SKM-1 (cell line): ENCODE results near the gene ADGRA1.

ENCODE experiments used
- DNase-seq: peaks from one replicate; lab custom pipeline; 2025; ENCODE audit not compliant: unreplicated experiment; lab: John Stamatoyannopoulos, UW

The ADGRA1 gene

GRCh38 chr10:133056001-133056400 is 31.7 kb upstream of the ADGRA1 start:
- no peak for DNase-seq

- no peak for DNase-seq
These were observed 31.0 kb upstream of the ADGRA1 start for GRCh38 chr10:133056651-133057178.

DNA sequence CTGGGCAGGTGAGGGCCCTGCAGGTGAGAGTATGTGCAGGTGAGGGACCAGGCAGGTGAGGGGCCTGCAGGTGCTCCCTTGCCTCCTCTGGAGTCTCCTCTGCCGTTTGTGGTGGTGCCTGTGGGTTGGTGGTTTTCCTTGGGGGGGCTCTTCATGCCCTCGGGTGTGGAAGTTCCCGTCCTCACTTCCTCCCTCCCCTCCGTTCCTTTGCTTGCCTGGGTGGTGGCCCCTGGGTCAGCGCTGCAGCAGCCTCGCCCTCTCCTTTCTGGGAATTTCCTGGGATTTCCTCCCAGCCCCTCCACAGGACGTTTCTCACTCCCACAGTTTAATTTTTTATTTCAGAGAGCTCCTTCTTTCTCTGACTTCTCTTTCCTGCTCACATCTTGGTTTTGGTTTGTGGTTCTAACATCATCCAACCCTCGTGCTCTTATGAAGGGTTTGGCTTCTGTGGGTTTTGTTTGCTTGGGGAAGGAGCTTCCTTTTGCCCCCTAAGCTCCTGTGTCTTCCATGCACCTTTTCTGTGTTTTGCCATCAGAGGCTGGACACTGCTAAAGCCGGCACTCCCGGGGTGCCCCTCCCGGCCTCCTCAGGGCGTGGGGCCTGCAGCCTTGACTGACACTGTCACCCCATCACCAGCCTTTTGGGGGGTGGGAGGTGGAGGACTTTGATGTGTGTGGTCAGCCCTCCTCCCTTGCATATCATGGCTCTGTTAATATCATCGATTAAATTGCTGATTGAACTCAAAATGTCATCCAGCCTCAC is 29.2 kb upstream of the ADGRA1 start:
- no peak for DNase-seq

DNA sequence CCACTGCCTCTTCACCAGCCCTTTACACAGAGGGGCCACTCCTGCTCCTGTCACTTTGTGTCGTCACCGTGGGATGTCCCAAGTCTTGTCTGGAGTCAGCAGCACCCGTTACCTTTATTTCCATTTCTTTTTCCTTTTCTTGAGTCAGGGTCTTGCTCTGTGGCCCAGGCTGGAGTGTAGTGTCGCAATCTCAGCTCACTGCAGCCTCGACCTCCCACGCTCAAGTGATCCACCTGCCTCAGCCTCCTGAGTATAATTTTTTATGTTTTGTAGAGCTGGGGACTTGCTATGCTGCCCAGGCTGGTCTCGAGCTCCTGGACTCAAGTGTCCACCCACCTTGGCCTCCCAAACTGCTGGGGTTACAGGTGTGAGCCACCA is 28.6 kb upstream of the ADGRA1 start:
- DNase-seq: no peak

DNA sequence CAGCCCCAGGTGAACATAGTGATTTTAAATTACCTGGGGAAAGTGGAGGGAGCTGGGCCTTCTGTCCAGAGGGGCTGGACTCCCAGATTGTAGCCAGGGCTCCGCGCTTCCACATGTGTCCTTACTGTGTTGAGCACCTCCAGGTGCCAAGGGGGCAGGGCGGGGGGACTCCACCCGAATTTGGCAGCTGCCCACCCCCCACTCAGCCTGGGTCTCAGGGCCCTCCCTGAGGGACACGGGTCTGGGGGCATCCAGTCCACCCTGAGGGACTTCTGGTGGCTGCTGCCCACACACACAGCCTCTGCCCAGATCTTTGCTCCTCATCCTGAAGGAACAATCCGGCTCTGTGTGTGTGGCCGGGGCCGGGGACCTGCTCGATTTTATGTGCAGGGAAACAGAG is 28.2 kb upstream of the ADGRA1 start:
- DNase-seq: no peak

DNA sequence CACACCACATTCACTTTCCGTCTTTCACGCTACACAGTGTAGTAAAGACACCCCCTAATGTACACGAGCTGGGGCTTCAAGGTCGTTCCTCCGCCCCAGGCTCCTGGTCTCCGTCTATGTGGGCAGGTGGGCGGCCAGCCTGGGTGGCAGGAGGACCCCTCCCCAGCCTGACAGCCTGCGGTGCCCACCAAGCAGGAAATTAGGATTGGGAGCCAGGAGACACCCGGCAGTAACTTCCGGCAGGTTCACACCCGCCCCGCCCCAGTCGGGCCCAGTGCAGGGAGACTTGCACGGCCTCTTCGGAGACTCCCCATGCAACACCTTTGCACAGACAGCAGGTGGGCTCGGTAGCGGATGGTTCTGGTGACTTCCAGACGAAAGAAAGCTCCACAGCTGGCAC is 27.7 kb upstream of the ADGRA1 start:
- DNase-seq: no peak

DNA sequence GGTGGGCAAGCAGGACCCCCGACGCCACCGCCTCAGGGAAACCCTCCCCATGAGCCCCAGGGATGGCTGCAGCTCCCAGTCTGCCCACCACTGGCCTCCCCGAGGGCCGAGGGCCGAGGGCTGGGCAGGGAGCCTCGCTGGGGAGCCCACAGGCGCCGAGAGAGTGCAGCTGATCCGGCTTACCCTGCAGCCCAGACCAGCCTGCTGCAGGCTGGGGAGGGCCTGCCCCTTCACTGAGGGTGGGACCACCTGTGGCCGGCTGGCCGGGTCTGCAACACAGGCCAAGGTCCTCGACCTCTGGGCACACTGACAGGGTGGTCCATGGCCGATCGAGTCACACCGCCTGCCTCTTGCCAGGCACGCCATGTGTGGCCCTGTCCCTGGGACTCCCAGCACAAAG is 27.3 kb upstream of the ADGRA1 start:
- DNase-seq: no peak

- no peak for DNase-seq
These were observed 26.8 kb upstream of the ADGRA1 start for GRCh38 chr10:133060881-133061280.

DNA sequence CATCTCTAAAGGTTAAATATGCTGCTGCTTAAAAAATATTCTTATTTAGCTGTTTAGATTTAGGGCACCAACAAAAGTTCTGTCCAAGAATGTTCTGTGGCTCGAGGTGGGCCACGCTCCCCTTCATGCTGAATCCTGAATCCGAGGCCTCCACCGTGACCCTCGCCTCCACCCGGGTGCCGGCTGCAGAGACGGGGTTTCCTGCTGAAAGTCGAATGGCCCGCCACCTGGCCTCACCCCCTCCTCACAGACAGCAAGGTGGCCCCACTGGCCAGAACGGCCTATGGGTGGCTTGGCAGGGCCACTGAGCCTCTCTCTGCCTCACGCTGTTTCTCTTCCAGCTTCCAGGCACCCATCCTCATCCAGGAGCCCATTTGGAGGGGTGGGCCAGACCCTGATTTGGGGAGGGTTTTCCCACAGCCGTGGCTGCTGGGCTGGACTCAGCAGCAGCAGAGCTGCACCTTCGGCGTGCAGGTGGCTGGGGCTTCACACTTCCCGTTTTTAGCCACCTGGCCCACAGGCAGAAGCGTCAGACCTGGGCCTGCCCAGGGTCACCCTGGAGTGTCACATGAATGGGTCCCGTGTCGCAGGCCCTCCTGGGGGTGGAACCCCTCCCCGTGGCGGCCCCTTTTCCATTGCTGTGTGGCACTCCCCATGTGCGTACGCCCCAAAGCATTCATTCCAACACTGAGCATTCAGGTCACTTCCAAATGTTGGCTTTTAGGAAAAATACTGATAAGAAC is 26.3 kb upstream of the ADGRA1 start:
- no peak for DNase-seq

DNA sequence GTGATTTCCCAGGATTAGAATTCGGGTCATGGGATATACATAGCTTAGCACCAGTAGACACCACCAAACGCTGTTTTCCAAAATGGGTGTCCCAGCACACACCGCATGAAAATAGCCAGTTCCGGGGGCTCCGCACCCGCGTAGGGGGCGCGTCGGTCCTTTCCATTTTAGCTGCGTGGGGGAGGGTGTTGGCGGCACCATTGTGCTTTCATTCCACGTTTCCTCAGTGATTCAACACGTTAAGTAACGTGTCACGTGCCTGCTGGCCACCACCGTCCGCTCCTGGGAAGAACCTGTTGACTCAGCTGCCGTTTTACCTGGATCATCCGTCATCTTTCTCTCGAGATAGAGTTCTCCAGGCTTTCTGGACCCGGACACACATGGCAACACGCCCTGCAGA is 25.6 kb upstream of the ADGRA1 start:
- DNase-seq: no peak

- no peak for DNase-seq
These were observed 25.1 kb upstream of the ADGRA1 start for GRCh38 chr10:133062635-133063034.

- DNase-seq: no peak
These were observed 20.3 kb upstream of the ADGRA1 start for GRCh38 chr10:133067149-133068105.

- no peak for DNase-seq
These were observed 19.4 kb upstream of the ADGRA1 start for GRCh38 chr10:133068111-133069032.

- DNase-seq: no peak
These were observed 18.6 kb upstream of the ADGRA1 start for GRCh38 chr10:133069033-133069525.

GRCh38 chr10:133070405-133070804 is 17.3 kb upstream of the ADGRA1 start:
- DNase-seq: no peak

DNA sequence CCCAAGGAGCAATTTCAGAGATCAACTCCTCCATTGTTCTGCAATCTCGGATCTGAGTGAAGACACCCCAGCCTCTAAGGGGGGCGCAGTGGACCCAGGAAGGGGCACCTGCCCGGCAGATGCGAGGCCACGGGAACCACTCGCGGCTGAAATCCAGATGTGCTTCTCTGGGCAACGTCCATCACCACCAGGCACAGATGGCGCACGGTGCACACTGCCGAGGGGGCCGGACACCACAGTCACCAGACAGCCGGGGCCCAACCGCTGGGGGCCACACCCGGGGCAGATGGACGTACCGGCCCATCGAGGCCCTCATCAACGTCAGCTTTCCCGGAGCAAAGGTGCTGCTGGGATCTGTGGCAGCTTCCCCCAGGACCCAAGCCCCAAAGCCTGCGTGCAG is 16.9 kb upstream of the ADGRA1 start:
- DNase-seq: no peak

- no peak for DNase-seq
These were observed 16.0 kb upstream of the ADGRA1 start for GRCh38 chr10:133071733-133072132.

GRCh38 chr10:133072196-133072595 is 15.5 kb upstream of the ADGRA1 start:
- no peak for DNase-seq

DNA sequence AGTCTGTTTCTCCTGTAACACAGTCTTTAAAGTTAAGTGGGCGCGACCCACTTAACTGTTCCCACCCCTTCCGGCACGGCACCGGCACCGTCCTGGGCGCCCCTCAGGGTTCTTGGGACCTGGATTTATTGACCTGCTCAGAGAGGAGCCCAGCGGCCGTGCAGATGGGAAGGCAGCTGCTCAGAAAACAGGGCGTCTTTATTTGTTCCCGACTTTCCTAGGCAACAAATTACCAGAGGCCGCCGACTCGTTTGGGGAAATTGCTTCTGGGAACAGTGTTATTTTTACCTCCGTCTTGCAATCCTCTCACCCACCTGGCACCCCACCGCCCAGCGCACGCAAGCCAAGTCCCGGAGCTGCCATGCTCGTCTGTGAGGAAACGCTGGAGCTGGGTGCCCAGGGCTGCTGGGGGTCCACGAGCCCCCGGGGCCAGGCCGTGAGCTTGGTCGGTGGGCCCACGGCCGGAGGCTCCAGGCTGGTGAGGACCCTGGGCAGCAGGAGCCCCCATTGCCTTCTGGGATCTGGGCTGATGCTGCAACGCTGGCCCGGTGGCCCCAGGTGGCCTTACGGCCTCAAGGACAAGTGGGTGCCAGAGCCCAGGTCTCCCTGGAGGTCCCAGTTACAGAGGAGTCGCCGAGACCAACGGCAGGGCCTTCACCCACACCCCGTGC is 14.9 kb upstream of the ADGRA1 start:
- DNase-seq: no peak
